GM12891 (cell line): ENCODE results near the gene AXL.
A peak's percentile ranks its signal among the peaks of the same experiment; 100 is the strongest.

Source experiments
- POLR2A ChIP-seq: IDR thresholded peaks from 2 replicates; pipeline ENCODE4 v1.6.1; 2011; ENCODE audit warnings: low read depth, low read length, control low read depth
- POLR2AphosphoS5 ChIP-seq: IDR thresholded peaks from 2 replicates; pipeline ENCODE4 v1.6.1; 2011; ENCODE audit warnings: low read depth, low read length, control low read depth

DNA sequence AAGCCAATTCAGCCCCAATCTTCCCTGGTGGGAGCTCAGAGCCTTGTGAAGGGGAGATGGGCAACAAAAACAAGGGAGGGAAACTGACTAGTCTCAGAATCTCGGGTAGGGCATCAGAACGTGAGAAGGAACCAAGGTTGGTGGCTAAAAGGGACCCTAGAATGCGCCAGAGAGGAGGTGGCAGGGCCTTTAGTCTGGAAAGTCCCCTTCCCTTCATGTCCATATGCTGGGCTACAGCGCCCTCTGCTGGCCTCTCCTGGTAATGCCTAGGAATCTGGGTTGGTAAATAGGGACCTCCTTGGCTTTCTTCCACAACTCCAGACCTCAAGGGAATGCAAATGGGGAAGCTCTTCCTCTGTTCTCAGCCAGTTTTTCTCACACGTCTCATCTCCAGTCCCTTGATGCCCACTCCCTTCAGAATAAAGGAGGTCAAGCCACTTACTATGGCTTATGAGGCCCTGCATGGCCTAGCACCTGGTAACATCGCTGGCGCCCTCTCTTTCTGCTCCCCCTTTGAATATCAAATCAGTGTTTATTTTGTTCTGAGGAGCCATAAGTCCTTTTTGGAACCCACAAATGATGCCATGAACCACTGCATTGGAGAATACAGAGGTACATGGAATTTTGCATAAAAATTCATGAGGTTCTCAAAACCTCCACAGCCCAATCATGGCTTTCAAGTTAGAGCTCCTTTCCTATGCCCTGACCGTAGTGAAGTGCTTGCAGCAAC, 89.6 kb downstream of the AXL start:
- TF ChIP-seq POLR2A, result peak; percentile 65
- peak; percentile 80 for TF ChIP-seq POLR2AphosphoS5
